GM18867 (cell line): Measurements from ENCODE around the gene RAB5A.
"Not testable (repeated sequence)": the region's sequence is repeated elsewhere in the genome, so short reads cannot be mapped to it uniquely, and the experiment has no call there.

Source experiments
- ATAC-seq: cut with Tn5 transposase; IDR thresholded peaks from one replicate; pipeline ENCODE4 v1.9.1; 2021; ENCODE audit warnings: mild to moderate bottlenecking, moderate library complexity; ENCODE audit not compliant: unreplicated experiment

RAB5A gene

GRCh38 chr3:19947549-19948225, 790 bp downstream of the RAB5A start:
- peak; percentile 22 for ATAC-seq

- no peak for ATAC-seq
These were observed 1.3 kb downstream of the RAB5A start for GRCh38 chr3:19948226-19948591.

GRCh38 chr3:19950316-19950715, 3.4 kb downstream of the RAB5A start:
- no peak for ATAC-seq

- no peak for ATAC-seq
These were observed 7.8 kb downstream of the RAB5A start for GRCh38 chr3:19954676-19955075.

GRCh38 chr3:19957354-19957753, 10.5 kb downstream of the RAB5A start:
- not testable (repeated sequence) for ATAC-seq

GRCh38 chr3:19959505-19959904, 12.6 kb downstream of the RAB5A start:
- ATAC-seq = no peak

GRCh38 chr3:19960696-19961095, 13.8 kb downstream of the RAB5A start:
- no peak for ATAC-seq

- ATAC-seq = no peak
These were observed 15.1 kb downstream of the RAB5A start for GRCh38 chr3:19961960-19962359.

GRCh38 chr3:19967208-19967607, 20.3 kb downstream of the RAB5A start:
- no peak for ATAC-seq

GRCh38 chr3:19967812-19968211, 20.9 kb downstream of the RAB5A start:
- ATAC-seq = no peak

GRCh38 chr3:19970327-19970726, 23.4 kb downstream of the RAB5A start:
- ATAC-seq = no peak

GRCh38 chr3:19972054-19972453, 25.2 kb downstream of the RAB5A start:
- ATAC-seq = no peak

GRCh38 chr3:19988904-19989303, 42.0 kb downstream of the RAB5A start:
- ATAC-seq = not testable (repeated sequence)

- no peak for ATAC-seq
These were observed 47.9 kb downstream of the RAB5A start for GRCh38 chr3:19994796-19995195.

GRCh38 chr3:19997502-19997901, 50.6 kb downstream of the RAB5A start:
- no peak for ATAC-seq

GRCh38 chr3:20001932-20002331, 55.0 kb downstream of the RAB5A start:
- ATAC-seq = no peak

GRCh38 chr3:20007960-20008359, 61.1 kb downstream of the RAB5A start:
- ATAC-seq = no peak

- ATAC-seq = no peak
These were observed 61.7 kb downstream of the RAB5A start for GRCh38 chr3:20008646-20009045.

GRCh38 chr3:20012164-20012563, 65.3 kb downstream of the RAB5A start, which contains the start of gene PP2D1:
Gene PP2D1 (minus strand): TSS chr3:20012264. CDS start chr3:20012072, 192 bp downstream.
- no peak for ATAC-seq

- ATAC-seq = no peak
These were observed 66.5 kb downstream of the RAB5A start for GRCh38 chr3:20013396-20013795.

GRCh38 chr3:20015525-20015924, 68.6 kb downstream of the RAB5A start:
- ATAC-seq = no peak

GRCh38 chr3:20016076-20016475, 69.2 kb downstream of the RAB5A start:
- not testable (repeated sequence) for ATAC-seq

GRCh38 chr3:20022954-20023622, 76.2 kb downstream of the RAB5A start:
- ATAC-seq = no peak
